OCI-LY7 (cell line): Measurements from ENCODE around the gene OMA1.

ENCODE experiments used
- CTCF ChIP-seq: fragments of 200-600 bp; sonication (generic); conservative IDR thresholded peaks from 2 replicates; pipeline ENCODE4 v1.5.1; 2014; ENCODE audit warnings: mild to moderate bottlenecking, antibody characterized with exemption, low read length, moderate library complexity, mixed read lengths
- EZH2phosphoT487 ChIP-seq: fragments of 200-600 bp; sonication (generic); IDR thresholded peaks from 2 replicates; pipeline ENCODE4 v1.6.1; 2018; ENCODE audit warnings: low read depth, borderline replicate concordance, mild to moderate bottlenecking, mixed run types, antibody characterized with exemption, low read length, moderate library complexity, mixed read lengths

- TF ChIP-seq CTCF: no peak
- TF ChIP-seq EZH2phosphoT487: no peak
These were observed 44.0 kb downstream of the OMA1 start for GRCh38 chr1:58502519-58502918.
